Measurements from ENCODE around the gene ADRB1.

DNA sequence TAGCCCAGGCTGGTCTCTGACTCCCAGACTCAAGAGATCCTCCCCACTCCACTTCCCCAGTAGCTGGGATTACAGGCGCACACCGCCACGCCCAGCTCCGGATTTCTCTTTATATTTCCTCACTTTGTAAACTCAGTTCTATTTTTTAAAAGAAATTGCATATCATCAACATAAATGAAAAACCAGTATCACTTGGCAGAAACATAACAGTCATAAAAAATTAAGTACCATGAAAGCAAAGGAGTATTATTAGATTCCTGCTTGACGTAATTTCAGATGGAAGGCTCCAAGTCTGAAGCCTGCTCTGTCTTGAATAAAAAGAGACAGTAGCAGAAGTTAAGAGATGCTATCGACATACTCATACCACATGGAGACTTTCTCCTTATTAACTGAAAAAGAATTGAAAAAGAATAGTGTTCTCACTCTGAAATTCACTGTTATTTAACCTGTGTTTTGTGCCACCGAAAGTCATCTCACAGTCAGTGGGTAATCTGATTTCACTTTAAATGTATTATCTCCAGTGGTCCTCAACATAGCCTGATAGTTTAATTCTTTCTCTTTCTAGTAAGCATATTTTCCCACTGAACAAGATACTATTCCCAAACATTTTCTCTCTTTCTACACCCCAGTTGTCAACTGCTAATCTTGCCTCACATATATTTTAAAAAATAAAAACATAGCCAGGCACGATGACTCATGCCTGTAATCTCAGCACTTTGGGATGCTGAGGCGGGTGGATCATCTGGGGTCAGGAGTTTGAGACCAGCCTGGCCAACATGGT, 40.3 kb upstream of the ADRB1 start:
- TF ChIP-seq, protein P1, sequence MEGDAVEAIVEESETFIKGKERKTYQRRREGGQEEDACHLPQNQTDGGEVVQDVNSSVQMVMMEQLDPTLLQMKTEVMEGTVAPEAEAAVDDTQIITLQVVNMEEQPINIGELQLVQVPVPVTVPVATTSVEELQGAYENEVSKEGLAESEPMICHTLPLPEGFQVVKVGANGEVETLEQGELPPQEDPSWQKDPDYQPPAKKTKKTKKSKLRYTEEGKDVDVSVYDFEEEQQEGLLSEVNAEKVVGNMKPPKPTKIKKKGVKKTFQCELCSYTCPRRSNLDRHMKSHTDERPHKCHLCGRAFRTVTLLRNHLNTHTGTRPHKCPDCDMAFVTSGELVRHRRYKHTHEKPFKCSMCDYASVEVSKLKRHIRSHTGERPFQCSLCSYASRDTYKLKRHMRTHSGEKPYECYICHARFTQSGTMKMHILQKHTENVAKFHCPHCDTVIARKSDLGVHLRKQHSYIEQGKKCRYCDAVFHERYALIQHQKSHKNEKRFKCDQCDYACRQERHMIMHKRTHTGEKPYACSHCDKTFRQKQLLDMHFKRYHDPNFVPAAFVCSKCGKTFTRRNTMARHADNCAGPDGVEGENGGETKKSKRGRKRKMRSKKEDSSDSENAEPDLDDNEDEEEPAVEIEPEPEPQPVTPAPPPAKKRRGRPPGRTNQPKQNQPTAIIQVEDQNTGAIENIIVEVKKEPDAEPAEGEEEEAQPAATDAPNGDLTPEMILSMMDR (IDR thresholded peaks at IDR 0.05; ENCODE audit: poor library complexity), result no peak
- TF ChIP-seq EZH2 (IDR thresholded peaks at IDR 0.05; ENCODE audit: borderline replicate concordance), result no peak

Data from hepatocyte (in vitro differentiated cells).